NCI-H1436 (cell line): Measurements from ENCODE around the gene OR10A5.
"Not testable (repeated sequence)": the region's sequence is repeated elsewhere in the genome, so short reads cannot be mapped to it uniquely, and the experiment has no call there.

Experiments
- DNase-seq: peaks from one replicate; lab custom pipeline; 2025; lab: John Stamatoyannopoulos, UW

Gene OR10A5

GRCh38 chr11:6845383-6845782 is at the start of gene OR10A5:
Gene OR10A5 (plus strand): TSS chr11:6845683. CDS start chr11:6845683, 0 bp downstream.
- no peak for DNase-seq

- DNase-seq = no peak
These were observed 46.1 kb upstream of the OR10A5 start, which contains the start of gene OR6A2 for GRCh38 chr11:6799402-6799801. Gene OR6A2 (minus strand): TSS chr11:6799689. CDS start chr11:6795708, 3,981 bp downstream.

- DNase-seq = not testable (repeated sequence)
These were observed 44.4 kb upstream of the OR10A5 start for GRCh38 chr11:6801075-6801474.

GRCh38 chr11:6812390-6813005 is 33.0 kb upstream of the OR10A5 start:
- DNase-seq = peak; percentile 46

- no peak for DNase-seq
These were observed 31.8 kb upstream of the OR10A5 start for GRCh38 chr11:6813656-6814055.

GRCh38 chr11:6817694-6818093 is 27.8 kb upstream of the OR10A5 start:
- no peak for DNase-seq

- no peak for DNase-seq
These were observed 26.5 kb upstream of the OR10A5 start for GRCh38 chr11:6818967-6819366.

GRCh38 chr11:6824136-6824823 is 21.2 kb upstream of the OR10A5 start:
- DNase-seq = no peak

GRCh38 chr11:6825231-6825744 is 20.2 kb upstream of the OR10A5 start:
- no peak for DNase-seq

GRCh38 chr11:6828103-6828502 is 17.4 kb upstream of the OR10A5 start:
- no peak for DNase-seq

- DNase-seq = no peak
These were observed 12.1 kb upstream of the OR10A5 start for GRCh38 chr11:6833356-6833755.

- DNase-seq = no peak
These were observed 11.5 kb upstream of the OR10A5 start for GRCh38 chr11:6834021-6834420.

GRCh38 chr11:6841694-6842093 is 3.8 kb upstream of the OR10A5 start:
- no peak for DNase-seq

GRCh38 chr11:6843670-6844069 is 1.8 kb upstream of the OR10A5 start:
- no peak for DNase-seq

- no peak for DNase-seq
These were observed 1.1 kb upstream of the OR10A5 start for GRCh38 chr11:6844356-6844755.

GRCh38 chr11:6850526-6850925 is 5.0 kb downstream of the OR10A5 start:
- DNase-seq = no peak

GRCh38 chr11:6854801-6855200 is 9.3 kb downstream of the OR10A5 start:
- not testable (repeated sequence) for DNase-seq

- DNase-seq = no peak
These were observed 10.6 kb downstream of the OR10A5 start for GRCh38 chr11:6855971-6856541.

- DNase-seq = no peak
These were observed 11.4 kb downstream of the OR10A5 start for GRCh38 chr11:6856871-6857270.

- no peak for DNase-seq
These were observed 17.5 kb downstream of the OR10A5 start, which contains the start of gene OR10A2 for GRCh38 chr11:6862961-6863360. Gene OR10A2 (plus strand): TSS chr11:6863057. CDS start chr11:6869755, 6,698 bp downstream.

GRCh38 chr11:6864438-6864837 is 19.0 kb downstream of the OR10A5 start:
- DNase-seq = no peak

GRCh38 chr11:6871278-6871677 is 25.8 kb downstream of the OR10A5 start:
- no peak for DNase-seq

- no peak for DNase-seq
These were observed 30.3 kb downstream of the OR10A5 start for GRCh38 chr11:6875761-6876160.
